COLO668 (cell line): Measurements from ENCODE around the gene STX18.

Experiments used
- DNase-seq: peaks from one replicate; lab custom pipeline; 2025; ENCODE audit not compliant: unreplicated experiment; lab: John Stamatoyannopoulos, UW

Gene STX18

GRCh38 chr4:4443821-4444220 is 98.0 kb downstream of the STX18 start:
- no peak for DNase-seq

- DNase-seq, result no peak
Measured at GRCh38 chr4:4440333-4441061, 101.4 kb downstream of the STX18 start.

- DNase-seq, result no peak
Measured at GRCh38 chr4:4439782-4440181, 102.1 kb downstream of the STX18 start.

- no peak for DNase-seq
Measured at GRCh38 chr4:4438891-4439290, 103.0 kb downstream of the STX18 start.

- no peak for DNase-seq
Measured at GRCh38 chr4:4437798-4438470, 103.9 kb downstream of the STX18 start.

GRCh38 chr4:4436244-4436823 is 105.5 kb downstream of the STX18 start:
- no peak for DNase-seq

GRCh38 chr4:4433941-4434340 is 107.9 kb downstream of the STX18 start:
- no peak for DNase-seq

- DNase-seq, result no peak
Measured at GRCh38 chr4:4432341-4433125, 109.3 kb downstream of the STX18 start.

GRCh38 chr4:4430492-4431195 is 111.2 kb downstream of the STX18 start:
- peak; percentile 32 for DNase-seq

GRCh38 chr4:4428966-4429875 is 112.6 kb downstream of the STX18 start:
- DNase-seq, result no peak

GRCh38 chr4:4427886-4428285 is 114.0 kb downstream of the STX18 start:
- DNase-seq, result no peak

GRCh38 chr4:4427121-4427870 is 114.6 kb downstream of the STX18 start:
- DNase-seq, result no peak

- no peak for DNase-seq
Measured at GRCh38 chr4:4426511-4427120, 115.2 kb downstream of the STX18 start.

- DNase-seq, result no peak
Measured at GRCh38 chr4:4425696-4426095, 116.2 kb downstream of the STX18 start.

- DNase-seq, result no peak
Measured at GRCh38 chr4:4425119-4425690, 116.6 kb downstream of the STX18 start.

- DNase-seq, result no peak
Measured at GRCh38 chr4:4424499-4425115, 117.2 kb downstream of the STX18 start.

GRCh38 chr4:4423706-4424498 is 117.9 kb downstream of the STX18 start:
- no peak for DNase-seq
